Endothelial cell of umbilical vein (primary cell): ENCODE results near the gene TBATA. TPM values are rescaled to one million over a fixed set of nuclear protein-coding genes. Genes with fewer than 3 reads are reported as not detected.

ENCODE experiments used
- BruUV-seq: library from RNA; stranded (reverse); fragments of 400-500 nt; replicated peaks from 2 replicates; lab custom pipeline; 2021; lab: Mats Ljungman, UMichigan
- CTCF ChIA-PET: fragments of 300-600, 350-600 bp; sonication (Branson Sonifier 250); formaldehyde crosslinking; loops from one replicate; lab custom pipeline; 2021; ENCODE audit warnings: antibody characterized with exemption, inconsistent platforms; lab: Charles Lee
- POLR2A ChIA-PET: fragments of 300-600, 350-600 bp; sonication (Branson Sonifier 250); formaldehyde crosslinking; loops from one replicate; lab custom pipeline; 2021; ENCODE audit warnings: antibody characterized with exemption, inconsistent platforms; lab: Charles Lee
- DNase-seq: peaks from one replicate; pipeline ENCODE4 v3.0.0-alpha.2; 2011; ENCODE audit warnings: low read depth, low spot score
- FAIRE-seq: peaks from 2 replicates; lab custom pipeline; 2011; peaks lifted over from hg19 to GRCh38; lab: Jason Lieb, UNC
- H2AFZ ChIP-seq: 2 replicates; pipeline ENCODE4 v1.6.0; 2012; ENCODE audit warnings: low read depth, low read length, control low read depth, inconsistent platforms
- H3K27ac ChIP-seq: 2 replicates; pipeline ENCODE4 v1.5.1; 2011; ENCODE audit warnings: low read depth, mild to moderate bottlenecking, control low read depth, low read length, moderate library complexity; ENCODE audit not compliant: insufficient read depth
- H3K27me3 ChIP-seq, 2 experiments: 2 replicates each; pipeline versions ENCODE4 v1.6.0 to v1.6.1; 2011; ENCODE audit warnings: low read length in 2 of 2, mixed read lengths in 1 of 2; ENCODE audit not compliant: control insufficient read depth in 2 of 2, insufficient read depth in 2 of 2
- H3K36me3 ChIP-seq, 2 experiments: 2 replicates in 1 of 2; 3 replicates in 1 of 2; pipeline ENCODE4 v1.5.1; 2011; ENCODE audit warnings: low read length in 2 of 2, mild to moderate bottlenecking in 1 of 2, moderate library complexity in 1 of 2; ENCODE audit not compliant: control insufficient read depth in 2 of 2, insufficient read depth in 2 of 2; ENCODE audit errors: extremely low read depth in 1 of 2
- H3K4me1 ChIP-seq: 3 replicates; pipeline ENCODE4 v1.5.1; 2011; ENCODE audit warnings: mild to moderate bottlenecking, low read length; ENCODE audit not compliant: control insufficient read depth, insufficient read depth; ENCODE audit errors: extremely low read depth
- H3K4me2 ChIP-seq: 2 replicates; pipeline ENCODE4 v1.6.1; 2011; ENCODE audit warnings: low read length, control low read depth, mixed read lengths; ENCODE audit not compliant: insufficient read depth
- H3K4me3 ChIP-seq, 3 experiments: fragments of 200-600 bp in 1 of 3; sonication (generic), shearing (Covaris generic) in 1 of 3; replicated peaks in 1 of 3; 2 replicates each; pipeline ENCODE4 v1.5.1; 2011 to 2016; ENCODE audit warnings: control low read depth in 3 of 3, low read length in 3 of 3, mild to moderate bottlenecking in 2 of 3, inconsistent platforms in 1 of 3, low read depth in 1 of 3, moderate library complexity in 1 of 3; ENCODE audit not compliant: insufficient read depth in 1 of 3
- H3K79me2 ChIP-seq: 2 replicates; pipeline ENCODE4 v1.6.0; 2012; ENCODE audit warnings: low read length, inconsistent platforms; ENCODE audit not compliant: control insufficient read depth, insufficient read depth
- H3K9ac ChIP-seq: replicated peaks from 2 replicates; pipeline ENCODE3; 2011; ENCODE audit warnings: low read length, control low read depth; ENCODE audit not compliant: insufficient read depth; ENCODE audit errors: extremely low read depth
- H3K9me1 ChIP-seq: replicated peaks from 3 replicates; pipeline ENCODE4 v1.6.0; 2011; ENCODE audit warnings: mild to moderate bottlenecking, low read length; ENCODE audit not compliant: control insufficient read depth, insufficient read depth; ENCODE audit errors: extremely low read depth
- H3K9me3 ChIP-seq: replicated peaks from 2 replicates; pipeline ENCODE4 v1.5.1; 2012; ENCODE audit warnings: low read length, inconsistent platforms; ENCODE audit not compliant: control insufficient read depth, insufficient read depth
- H4K20me1 ChIP-seq: replicated peaks from 2 replicates; pipeline ENCODE3; 2011; ENCODE audit warnings: mild to moderate bottlenecking, low read length; ENCODE audit not compliant: control insufficient read depth, insufficient read depth; ENCODE audit errors: extremely low read depth
- EZH2 ChIP-seq: IDR thresholded peaks from 2 replicates; pipeline ENCODE4 v1.6.1; 2012; ENCODE audit warnings: borderline replicate concordance, low read depth, mild to moderate bottlenecking, moderate library complexity, low read length, inconsistent platforms; ENCODE audit not compliant: severe bottlenecking
- FOS ChIP-seq: IDR thresholded peaks from 2 replicates; pipeline ENCODE4 v1.6.1; 2011; ENCODE audit warnings: mild to moderate bottlenecking, low read length, moderate library complexity, borderline replicate concordance; ENCODE audit not compliant: insufficient read depth
- GATA2 ChIP-seq: IDR thresholded peaks from 2 replicates; pipeline ENCODE4 v1.7.0; 2011; ENCODE audit warnings: low read depth, mild to moderate bottlenecking, moderate library complexity, mixed read lengths, low read length; ENCODE audit not compliant: insufficient read length, insufficient read depth
- JUN ChIP-seq: IDR thresholded peaks from 2 replicates; pipeline ENCODE4 v1.6.1; 2011; ENCODE audit warnings: borderline replicate concordance, low read depth; ENCODE audit not compliant: insufficient read length, insufficient read depth
- MYC ChIP-seq: IDR thresholded peaks from one replicate; pipeline ENCODE4 v1.6.1; 2011; ENCODE audit warnings: mild to moderate bottlenecking, low read depth, low read length
- POLR2A ChIP-seq: IDR thresholded peaks from 2 replicates; pipeline ENCODE4 v1.6.1; 2012; ENCODE audit warnings: low read depth, mild to moderate bottlenecking, control low read depth, low read length
- POLR2AphosphoS5 ChIP-seq: IDR thresholded peaks from 2 replicates; pipeline ENCODE4 v1.6.1; 2012; ENCODE audit warnings: low read depth, mild to moderate bottlenecking, control low read depth, low read length, moderate library complexity; ENCODE audit not compliant: insufficient read depth
- dilution Hi-C: fragments of 300-500 bp; cut with MboI; formaldehyde crosslinking; loops from one replicate; pipeline ENCODE4 v1.15.0; 2019; ENCODE audit warnings: low sequenced_read_pairs; ENCODE audit not compliant: extremely low pct_ligation_motif_present
- intact Hi-C: fragments of 100-400 bp; cut with micrococcal nuclease; formaldehyde crosslinking; loops from one replicate; pipeline ENCODE4 v1.10.0; 2022
- polyA plus RNA-seq, 4 experiments: library from polyadenylated mRNA; depleted of rRNA in 3 of 4; stranded (reverse) in 3 of 4; unstranded in 1 of 4; fragments of >200 nt; gene quantifications; 2 replicates each; pipeline versions ENCODE4 v1.2.1 to v1.2.3, GENCODE V29; 2011 to 2012; ENCODE audit warnings: missing spikeins in 1 of 4
- total RNA-seq: library from RNA; stranded (reverse); gene quantifications from 2 replicates; pipeline ENCODE4 v1.2.3, GENCODE V29; 2021
- TF ChIP-seq, protein P1 (sequence below): IDR thresholded peaks from 2 replicates; pipeline ENCODE4 v1.6.1; 2011; ENCODE audit not compliant: insufficient read depth, insufficient read length
- TF ChIP-seq, protein P2 (sequence below), 2 donors: IDR thresholded peaks; 1 replicate in 1 of 2; 2 replicates in 1 of 2; pipeline ENCODE4 v1.5.1; 2011; ENCODE audit warnings: low read length in 2 of 2, mild to moderate bottlenecking in 2 of 2, moderate library complexity in 2 of 2, control low read depth in 1 of 2, inconsistent platforms in 1 of 2, low read depth in 1 of 2; ENCODE audit not compliant: insufficient read depth in 1 of 2; ENCODE audit errors: extremely low read depth in 1 of 2

Gene TBATA
- total and polyA plus RNA-seq, 2 donors (not counting 3 experiments of a cell fraction or from before 2014, with no cell fraction given): not detected

DNA sequence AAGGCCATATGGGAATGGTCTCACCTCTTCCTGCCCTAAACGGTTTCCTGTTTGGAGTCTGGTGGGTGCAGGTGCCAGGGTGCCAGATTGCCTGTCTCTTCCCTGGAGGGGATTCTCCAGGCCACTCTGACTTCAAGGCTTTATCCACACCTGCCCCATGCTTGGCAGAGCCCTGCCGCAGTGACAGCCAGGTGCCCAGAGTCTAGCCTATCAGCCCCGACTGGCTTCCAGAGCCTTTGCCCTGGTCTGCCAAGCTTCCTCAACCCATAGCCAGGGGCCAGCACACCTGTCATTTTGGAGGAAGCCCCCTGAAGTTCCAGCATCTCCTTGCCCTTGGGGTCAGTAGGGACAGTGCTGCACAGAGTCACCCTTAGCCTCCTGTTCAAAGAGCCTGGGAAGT is 21.6 kb downstream of the TBATA start:
- POLR2A ChIA-PET: no interaction called here
- Histone ChIP-seq H3K9me1 (no peaks in the 10 kb centered on the region), H3K4me2 (no peak overlapping the region), H3K27ac (no peak overlapping the region), H3K9me3 (no peaks in the 10 kb centered on the region), H3K36me3 (no peaks in the 10 kb centered on the region), H3K27me3 (peaks cover 0 to 6% of the 10 kb centered on the region in 2 experiments), H3K4me1 (no peaks in the 10 kb centered on the region), H3K9ac (no peak overlapping the region), H3K4me3 (no peak overlapping the region), H3K79me2 (no peaks in the 10 kb centered on the region), H4K20me1 (no peaks in the 10 kb centered on the region), H2AFZ (no peak overlapping the region)
- dilution Hi-C loops (no loop called here), intact Hi-C loops (no loop called here)
- no peak for TF ChIP-seq MYC
- TF ChIP-seq, protein P1, sequence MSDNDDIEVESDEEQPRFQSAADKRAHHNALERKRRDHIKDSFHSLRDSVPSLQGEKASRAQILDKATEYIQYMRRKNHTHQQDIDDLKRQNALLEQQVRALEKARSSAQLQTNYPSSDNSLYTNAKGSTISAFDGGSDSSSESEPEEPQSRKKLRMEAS: no peak
- no peak for TF ChIP-seq POLR2A
- no peak for TF ChIP-seq GATA2
- TF ChIP-seq EZH2: no peak
- no peak for TF ChIP-seq JUN
- TF ChIP-seq FOS: no peak
- TF ChIP-seq, protein P2, sequence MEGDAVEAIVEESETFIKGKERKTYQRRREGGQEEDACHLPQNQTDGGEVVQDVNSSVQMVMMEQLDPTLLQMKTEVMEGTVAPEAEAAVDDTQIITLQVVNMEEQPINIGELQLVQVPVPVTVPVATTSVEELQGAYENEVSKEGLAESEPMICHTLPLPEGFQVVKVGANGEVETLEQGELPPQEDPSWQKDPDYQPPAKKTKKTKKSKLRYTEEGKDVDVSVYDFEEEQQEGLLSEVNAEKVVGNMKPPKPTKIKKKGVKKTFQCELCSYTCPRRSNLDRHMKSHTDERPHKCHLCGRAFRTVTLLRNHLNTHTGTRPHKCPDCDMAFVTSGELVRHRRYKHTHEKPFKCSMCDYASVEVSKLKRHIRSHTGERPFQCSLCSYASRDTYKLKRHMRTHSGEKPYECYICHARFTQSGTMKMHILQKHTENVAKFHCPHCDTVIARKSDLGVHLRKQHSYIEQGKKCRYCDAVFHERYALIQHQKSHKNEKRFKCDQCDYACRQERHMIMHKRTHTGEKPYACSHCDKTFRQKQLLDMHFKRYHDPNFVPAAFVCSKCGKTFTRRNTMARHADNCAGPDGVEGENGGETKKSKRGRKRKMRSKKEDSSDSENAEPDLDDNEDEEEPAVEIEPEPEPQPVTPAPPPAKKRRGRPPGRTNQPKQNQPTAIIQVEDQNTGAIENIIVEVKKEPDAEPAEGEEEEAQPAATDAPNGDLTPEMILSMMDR (IDR thresholded peaks at IDR 0.05; ENCODE audit: extremely low read depth in 1 of 2, insufficient read depth in 1 of 2, low read depth in 1 of 2, low read length in 2 of 2): no peak
- no peak for TF ChIP-seq POLR2AphosphoS5
- FAIRE-seq (no peak), DNase-seq (no peak)
- CTCF ChIA-PET: no interaction called here
- no TSS peak for BruUV-seq
